Measurements from ENCODE around the gene CSAD.

GRCh38 chr12:53195516-53196420 is 15.0 kb upstream of the CSAD start:
- no peak for TF ChIP-seq CTCF (IDR thresholded peaks at IDR 0.05)
- no peak for TF ChIP-seq ZFX (IDR thresholded peaks at IDR 0.05; ENCODE audit: borderline replicate concordance)

Data from 22Rv1 (cell line).